Kidney (tissue), 14 donors: Measurements from ENCODE around the gene KRT72. TPM values are rescaled to one million over a fixed set of nuclear protein-coding genes. Genes with fewer than 3 reads are reported as not detected.

Experiments
- DNase-seq, 5 donors: peaks; one replicate each; pipeline ENCODE4 v3.0.0-alpha.2; 2013 to 2020
- FAIRE-seq: peaks from 2 replicates; lab custom pipeline; 2012; peaks lifted over from hg19 to GRCh38; lab: Jason Lieb, UNC
- H3K27ac ChIP-seq, 2 donors: one replicate each; pipeline ENCODE4 v1.7.0; 2013; ENCODE audit warnings: low read depth in 2 of 2, low read length in 2 of 2, inconsistent platforms in 1 of 2
- H3K27me3 ChIP-seq: one replicate; pipeline ENCODE4 v1.7.1; 2013; ENCODE audit warnings: low read length, inconsistent platforms; ENCODE audit not compliant: control insufficient read depth, insufficient read depth
- H3K36me3 ChIP-seq, 3 donors: one replicate each; pipeline versions ENCODE4 v1.7.0 to v1.7.1; 2013; ENCODE audit warnings: low read length in 3 of 3, control low read depth in 1 of 3, inconsistent platforms in 1 of 3; ENCODE audit not compliant: insufficient read depth in 3 of 3, control insufficient read depth in 2 of 3
- H3K4me1 ChIP-seq, 3 donors: one replicate each; pipeline versions ENCODE4 v1.7.0 to v1.7.1; 2013; ENCODE audit warnings: low read length in 3 of 3, inconsistent platforms in 1 of 3, low read depth in 1 of 3; ENCODE audit not compliant: control insufficient read depth in 2 of 3, insufficient read depth in 2 of 3
- H3K4me3 ChIP-seq, 3 donors: one replicate each; pipeline versions ENCODE4 v1.7.0 to v1.8.1; 2013; ENCODE audit warnings: low read length in 3 of 3, control low read depth in 1 of 3, inconsistent platforms in 1 of 3
- H3K9ac ChIP-seq, 3 donors: one replicate each; pipeline versions ENCODE4 v1.7.0 to v1.7.1; 2013; ENCODE audit warnings: low read length in 3 of 3, control low read depth in 1 of 3, inconsistent platforms in 1 of 3
- H3K9me3 ChIP-seq, 3 donors: one replicate each; pipeline versions ENCODE4 v1.7.0 to v1.7.1; 2013; ENCODE audit warnings: low read length in 3 of 3, control low read depth in 1 of 3, inconsistent platforms in 1 of 3; ENCODE audit not compliant: control insufficient read depth in 2 of 3, insufficient read depth in 1 of 3
- CTCF ChIP-seq: IDR thresholded peaks from 3 replicates; pipeline ENCODE4 v1.5.1; 2012; ENCODE audit warnings: mild to moderate bottlenecking, moderate library complexity, borderline replicate concordance; ENCODE audit not compliant: insufficient read depth; ENCODE audit errors: extremely low read depth
- intact Hi-C: fragments of 100-400 bp; cut with DNase I; formaldehyde crosslinking; loops from one replicate; pipeline ENCODE4 v1.11.1; 2022
- polyA plus RNA-seq: library from polyadenylated mRNA; stranded (reverse); fragments of 350-450 nt; fragmentation: Illumina TruSeq; extraction: RNeasy Lipid Tissue Mini Kit (QIAGEN cat#74804); gene quantifications from one replicate; pipeline ENCODE4 v1.2.3, GENCODE V29; 2014; ENCODE audit warnings: low read depth, low replicate concordance; ENCODE audit not compliant: insufficient read depth
- total RNA-seq: library from RNA; stranded (reverse); fragmentation: NEBNext Ultra II Directional; extraction: Animal tissue kit (Norgen Biotek cat#: 25700); gene quantifications from one replicate; pipeline ENCODE4 v1.2.1, GENCODE V29; 2021
- donor health status: control.
- donor health status: control.
- donor health status: control.
- donor health status: control.
- donor health status: control.
- donor health status: DM: yes; HTN: yes; CAD: no.
- donor health status: Normal renal cell carcinoma (clear cell type).

KRT72 gene
- total and polyA plus RNA-seq, 2 donors from 2014 or later, result not detected

GRCh38 chr12:52539083-52539820, 62.0 kb downstream of the KRT72 start:
- FAIRE-seq, result no peak
- Histone ChIP-seq H3K9ac (no peak overlapping the region), H3K4me3 (no peak overlapping the region), H3K4me1 (no peaks in the 10 kb centered on the region), H3K27me3 (no peaks in the 10 kb centered on the region), H3K27ac (no peak overlapping the region), H3K9me3 (no peaks in the 10 kb centered on the region), H3K36me3 (no peaks in the 10 kb centered on the region)
- no peak for TF ChIP-seq CTCF
- intact Hi-C loops, result no loop called here
- DNase-seq, result peak in 2 of 5 donors; percentile 30 to 71

DNA sequence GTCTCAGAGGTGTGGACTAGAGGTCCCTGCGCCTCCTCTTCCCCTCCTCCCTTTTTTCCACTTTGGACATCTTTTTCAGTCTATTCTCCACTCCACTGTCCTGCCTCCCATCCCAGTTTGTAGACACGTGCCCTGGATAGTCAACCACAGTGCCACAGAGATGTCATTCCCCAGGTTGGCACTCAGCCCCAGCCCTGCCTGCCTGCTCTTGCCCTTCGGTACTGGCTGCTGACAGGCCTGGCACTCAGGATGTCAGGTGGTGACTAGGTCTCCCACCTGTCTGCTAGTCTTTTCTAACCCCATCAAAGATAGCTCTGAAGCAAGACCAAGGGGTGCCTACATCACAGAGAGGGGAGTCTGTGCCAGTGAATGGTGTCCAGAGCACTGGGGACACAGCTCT, 64.2 kb downstream of the KRT72 start:
- intact Hi-C loops, result no loop called here
- DNase-seq (no peak), FAIRE-seq (no peak)
- Histone ChIP-seq H3K36me3 (no peaks in the 10 kb centered on the region), H3K4me1 (no peaks in the 10 kb centered on the region), H3K9me3 (no peaks in the 10 kb centered on the region), H3K27ac (no peak overlapping the region), H3K4me3 (no peak overlapping the region), H3K9ac (no peak overlapping the region), H3K27me3 (no peaks in the 10 kb centered on the region)
- no peak for TF ChIP-seq CTCF

Other genes starting within 250 kb of the KRT72 start
- gene KRT85, start 234.0 kb downstream of the KRT72 start, total RNA-seq, result not detected
- 0.58 TPM for gene KRT85, start 234.0 kb downstream of the KRT72 start, polyA plus RNA-seq
- gene KRT84, start 215.8 kb downstream of the KRT72 start, total RNA-seq, result not detected
- not detected for gene KRT84, start 215.8 kb downstream of the KRT72 start, polyA plus RNA-seq
- not detected for gene KRT82, start 195.1 kb downstream of the KRT72 start, total RNA-seq
- not detected for gene KRT82, start 195.1 kb downstream of the KRT72 start, polyA plus RNA-seq
- gene KRT75, start 167.1 kb downstream of the KRT72 start, total RNA-seq, result not detected
- not detected for gene KRT75, start 167.1 kb downstream of the KRT72 start, polyA plus RNA-seq
- gene KRT6B, start 149.3 kb downstream of the KRT72 start, total RNA-seq, result not detected
- not detected for gene KRT6B, start 149.3 kb downstream of the KRT72 start, polyA plus RNA-seq
- gene KRT6C, start 127.7 kb downstream of the KRT72 start, total RNA-seq, result not detected
- not detected for gene KRT6C, start 127.7 kb downstream of the KRT72 start, polyA plus RNA-seq
- gene KRT6A, start 108.2 kb downstream of the KRT72 start, total RNA-seq, result not detected
- not detected for gene KRT6A, start 108.2 kb downstream of the KRT72 start, polyA plus RNA-seq
- gene KRT5, start 81.1 kb downstream of the KRT72 start, total RNA-seq, result 0.69 TPM
- gene KRT5, start 81.1 kb downstream of the KRT72 start, polyA plus RNA-seq, result not detected
- not detected for gene KRT71, start 48.3 kb downstream of the KRT72 start, total RNA-seq
- not detected for gene KRT71, start 48.3 kb downstream of the KRT72 start, polyA plus RNA-seq
- not detected for gene KRT74, start 27.6 kb downstream of the KRT72 start, total RNA-seq
- not detected for gene KRT74, start 27.6 kb downstream of the KRT72 start, polyA plus RNA-seq
- gene KRT73, start 17.1 kb upstream of the KRT72 start, total RNA-seq, result not detected
- not detected for gene KRT73, start 17.1 kb upstream of the KRT72 start, polyA plus RNA-seq
- gene KRT2, start 50.7 kb upstream of the KRT72 start, total RNA-seq, result not detected
- gene KRT2, start 50.7 kb upstream of the KRT72 start, polyA plus RNA-seq, result not detected
- gene KRT1, start 78.9 kb upstream of the KRT72 start, total RNA-seq, result not detected
- gene KRT1, start 78.9 kb upstream of the KRT72 start, polyA plus RNA-seq, result not detected
- not detected for gene KRT77, start 102.1 kb upstream of the KRT72 start, total RNA-seq
- not detected for gene KRT77, start 102.1 kb upstream of the KRT72 start, polyA plus RNA-seq
- not detected for gene KRT76, start 175.9 kb upstream of the KRT72 start, total RNA-seq
- not detected for gene KRT76, start 175.9 kb upstream of the KRT72 start, polyA plus RNA-seq
- not detected for gene KRT3, start 194.7 kb upstream of the KRT72 start, total RNA-seq
- not detected for gene KRT3, start 194.7 kb upstream of the KRT72 start, polyA plus RNA-seq
- gene KRT4, start 212.7 kb upstream of the KRT72 start, total RNA-seq, result not detected
- gene KRT4, start 212.7 kb upstream of the KRT72 start, polyA plus RNA-seq, result 0.15 TPM
- gene KRT79, start 232.8 kb upstream of the KRT72 start, total RNA-seq, result not detected
- gene KRT79, start 232.8 kb upstream of the KRT72 start, polyA plus RNA-seq, result not detected
- gene KRT78, start 247.5 kb upstream of the KRT72 start, total RNA-seq, result not detected
- not detected for gene KRT78, start 247.5 kb upstream of the KRT72 start, polyA plus RNA-seq